ENCODE results near the gene CAVIN4. TPM values are rescaled to one million over a fixed set of nuclear protein-coding genes. Genes with fewer than 3 reads are reported as not detected.

Gene CAVIN4
- total and polyA plus RNA-seq, 5 experiments from 2014 or later = 0.18 TPM; not detected in 4

Other genes with a start within 250 kb of the CAVIN4 start
- gene TEX10, start 225.1 kb upstream of the CAVIN4 start, total RNA-seq = 10 to 100 TPM; 27.3 to 27.7 TPM
- gene TEX10, start 225.1 kb upstream of the CAVIN4 start, polyA plus RNA-seq = 10 to 100 TPM in 2 of 3 donors, 1 to 10 TPM in 1; 9.6 to 15.6 (median 14.8) TPM
- gene MSANTD3, start 150.9 kb upstream of the CAVIN4 start, total RNA-seq = 10 to 100 TPM; 11.8 to 12.9 TPM
- gene MSANTD3, start 150.9 kb upstream of the CAVIN4 start, polyA plus RNA-seq = 1 to 10 TPM; 3.5 to 5.9 (median 4.7) TPM
- gene TMEFF1, start 104.9 kb upstream of the CAVIN4 start, total RNA-seq = under 1 TPM in 1 of 2 experiments, not detected in 1; 0.31 TPM
- gene TMEFF1, start 104.9 kb upstream of the CAVIN4 start, polyA plus RNA-seq = not detected

All from naive thymus-derived CD8-positive, alpha-beta T cell (primary cell).